GM23338 (cell line): ENCODE results near the gene BEST1.

ENCODE experiments used
- CTCF ChIP-seq, 2 experiments: fragments of 200-600 bp in 1 of 2; sonication (generic) in 1 of 2; conservative IDR thresholded peaks; 2 replicates each; pipeline versions ENCODE4 v1.5.1 to v1.6.1; 2016 to 2017; ENCODE audit warnings: antibody characterized with exemption in 2 of 2, low read depth in 2 of 2, mild to moderate bottlenecking in 2 of 2, moderate library complexity in 1 of 2
- EZH2 ChIP-seq: fragments of 200-600 bp; sonication (generic); IDR thresholded peaks from one replicate; pipeline ENCODE4 v1.8.0; 2017; ENCODE audit warnings: antibody characterized with exemption, mild to moderate bottlenecking, low read depth; ENCODE audit not compliant: unreplicated experiment
- EZH2phosphoT487 ChIP-seq: fragments of 200-600 bp; sonication (generic); IDR thresholded peaks from one replicate; pipeline ENCODE4 v1.8.1; 2018; ENCODE audit warnings: antibody characterized with exemption; ENCODE audit not compliant: unreplicated experiment
- JUNB ChIP-seq: IDR thresholded peaks from one replicate; pipeline ENCODE4 v1.6.1; 2016; ENCODE audit warnings: antibody characterized with exemption; ENCODE audit not compliant: unreplicated experiment
- POLR2AphosphoS5 ChIP-seq: IDR thresholded peaks from 2 replicates; pipeline ENCODE4 v1.6.1; 2016; ENCODE audit warnings: antibody characterized with exemption, low read depth
- REST ChIP-seq: IDR thresholded peaks from one replicate; pipeline ENCODE4 v1.6.1; 2018; ENCODE audit warnings: antibody characterized with exemption; ENCODE audit not compliant: unreplicated experiment
- STAT1 ChIP-seq: IDR thresholded peaks from one replicate; pipeline ENCODE4 v1.6.1; 2016; ENCODE audit warnings: antibody characterized with exemption; ENCODE audit not compliant: unreplicated experiment

GRCh38 chr11:61973476-61974162, 23.5 kb downstream of the BEST1 start:
- TF ChIP-seq CTCF (conservative IDR thresholded peaks at IDR 0.05; ENCODE audit: low read depth in 2 of 2): no peak
- TF ChIP-seq EZH2phosphoT487: no peak
- TF ChIP-seq EZH2: no peak
- TF ChIP-seq REST: no peak
- TF ChIP-seq POLR2AphosphoS5: no peak
- TF ChIP-seq STAT1: no peak
- no peak for TF ChIP-seq JUNB
